Measurements from ENCODE around the gene SLIT3.
A peak's percentile ranks its signal among the peaks of the same experiment; 100 is the strongest.

The SLIT3 gene

DNA sequence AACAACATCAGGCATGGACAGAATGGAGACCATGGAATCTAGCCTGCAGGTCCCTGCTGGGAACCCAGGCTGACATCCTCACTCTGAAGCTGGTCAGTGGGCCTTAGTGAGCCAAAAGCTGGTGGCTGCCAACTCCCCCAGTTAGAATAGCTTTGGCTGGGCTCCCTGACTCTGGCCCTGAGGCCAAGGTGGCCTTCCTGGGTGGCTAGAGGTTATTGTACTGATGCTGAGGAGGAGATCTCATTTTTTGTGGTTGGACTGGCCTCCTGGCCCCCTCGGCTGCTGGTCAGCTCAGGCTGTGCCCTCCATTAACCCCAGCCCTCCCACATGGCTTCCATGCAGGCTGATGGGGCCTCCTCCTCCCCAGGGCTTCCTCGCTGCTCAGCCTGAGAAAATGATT lies 620.5 kb downstream of the SLIT3 start:
- no peak for DNase-seq

DNA sequence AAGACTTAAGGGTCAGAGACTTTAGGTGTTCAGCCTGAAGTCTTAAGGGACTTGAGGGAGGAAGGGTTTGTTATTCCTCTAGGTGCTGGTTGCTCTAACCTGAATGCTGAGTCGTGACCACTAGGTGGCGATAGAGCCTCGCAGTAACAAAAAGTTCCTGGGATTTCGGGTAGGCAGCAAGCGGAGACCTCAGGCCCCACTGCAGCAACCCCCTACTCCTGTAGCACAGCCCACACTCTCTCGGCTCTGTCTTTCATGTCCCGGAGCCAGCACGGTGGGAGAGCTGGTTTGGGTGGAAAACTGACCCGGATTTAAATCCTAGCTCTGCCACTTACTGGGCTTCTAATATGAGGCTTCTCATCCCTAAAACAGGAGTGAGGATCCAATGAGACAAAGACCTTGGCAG lies 621.4 kb downstream of the SLIT3 start:
- peak; percentile 53 for DNase-seq

DNA sequence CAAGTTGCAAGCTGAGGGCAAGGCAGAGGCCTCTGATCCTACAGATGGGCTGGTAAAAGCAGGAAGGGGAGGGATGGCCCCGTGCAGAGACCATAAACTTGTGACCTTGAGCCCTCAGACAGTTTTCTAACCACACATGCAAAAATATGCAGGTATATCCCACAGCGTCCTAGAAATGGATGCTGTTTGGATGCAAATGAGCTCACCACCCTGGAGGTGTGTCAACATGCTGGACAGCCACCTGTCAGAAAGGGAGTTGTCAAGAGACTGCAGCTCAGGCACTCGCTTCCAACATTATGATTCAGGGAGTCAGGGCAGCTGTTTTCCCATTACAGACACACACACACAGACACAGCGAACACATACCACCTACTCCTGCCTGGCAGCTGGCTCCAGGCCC lies 624.4 kb downstream of the SLIT3 start:
- DNase-seq, result no peak

DNA sequence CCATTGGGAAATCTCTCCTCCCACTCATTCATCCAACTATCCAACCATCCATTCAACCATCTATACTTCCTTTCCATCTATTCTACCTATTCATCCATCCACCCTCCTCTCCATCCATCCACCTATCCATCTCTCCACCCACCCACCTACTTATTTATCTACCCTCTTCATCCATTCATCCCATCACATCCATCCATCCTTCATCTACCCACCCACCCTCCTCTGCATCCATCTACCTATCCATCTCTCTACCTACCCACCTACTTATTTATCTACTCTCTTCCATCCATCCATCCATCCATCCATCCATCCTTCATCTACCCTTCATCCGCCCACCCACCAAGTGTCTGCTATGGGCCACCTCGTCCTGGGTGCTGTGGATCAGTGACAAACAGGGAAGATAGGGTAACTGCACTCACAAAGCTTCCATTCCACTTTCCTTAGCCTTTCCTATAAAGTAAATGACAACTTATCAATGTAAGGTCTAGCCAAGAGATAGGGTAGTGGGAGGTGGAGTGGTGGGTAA lies 625.0 kb downstream of the SLIT3 start:
- no peak for DNase-seq

DNA sequence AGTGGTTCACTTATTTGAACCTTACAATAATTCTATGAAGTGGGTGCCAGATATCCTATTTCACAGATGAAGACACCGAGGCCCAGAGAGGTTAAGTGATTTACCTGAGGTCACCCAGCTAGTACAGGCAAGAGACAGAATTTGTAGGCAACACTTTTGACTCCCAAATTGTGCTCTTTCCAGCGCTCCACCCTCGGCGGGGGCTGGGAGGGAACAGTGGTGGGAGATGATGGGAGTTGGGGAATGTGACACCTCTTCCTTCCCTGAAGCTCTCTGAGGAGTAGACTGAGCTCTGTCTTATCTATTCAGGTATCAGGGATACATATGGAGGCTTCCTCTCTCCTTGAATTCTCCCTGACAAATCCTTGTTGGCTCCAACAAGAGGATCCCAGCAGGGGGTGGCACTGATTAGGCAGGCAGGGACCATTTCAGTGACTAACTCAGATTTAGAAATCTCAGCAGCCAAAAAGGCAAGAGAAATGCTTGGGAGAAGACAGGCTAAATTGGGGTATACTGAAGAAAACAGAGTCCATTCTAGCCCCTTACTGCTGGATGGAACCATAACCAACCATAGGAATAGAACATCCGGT lies 626.0 kb downstream of the SLIT3 start:
- no peak for DNase-seq

DNA sequence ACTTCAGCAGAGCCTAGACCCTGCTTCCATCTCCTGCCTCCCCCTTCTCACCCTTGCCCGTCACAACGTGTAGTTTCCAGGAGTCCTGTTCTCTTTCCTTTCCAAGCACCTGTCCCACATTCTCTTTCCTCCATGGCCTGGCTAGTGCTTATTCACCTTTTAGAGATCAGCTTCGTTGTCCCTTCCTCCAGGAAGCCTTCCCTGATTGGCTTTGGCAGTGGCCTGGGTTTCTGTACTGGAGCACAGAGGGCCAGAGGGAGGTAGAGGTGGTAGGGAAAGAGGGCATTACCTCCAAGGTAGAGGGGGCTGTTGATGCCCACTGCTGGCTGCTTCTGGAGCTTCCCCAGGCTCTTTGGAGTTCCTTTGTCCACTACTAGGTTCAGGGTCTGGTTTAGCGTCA lies 628.1 kb downstream of the SLIT3 start:
- no peak for DNase-seq

DNA sequence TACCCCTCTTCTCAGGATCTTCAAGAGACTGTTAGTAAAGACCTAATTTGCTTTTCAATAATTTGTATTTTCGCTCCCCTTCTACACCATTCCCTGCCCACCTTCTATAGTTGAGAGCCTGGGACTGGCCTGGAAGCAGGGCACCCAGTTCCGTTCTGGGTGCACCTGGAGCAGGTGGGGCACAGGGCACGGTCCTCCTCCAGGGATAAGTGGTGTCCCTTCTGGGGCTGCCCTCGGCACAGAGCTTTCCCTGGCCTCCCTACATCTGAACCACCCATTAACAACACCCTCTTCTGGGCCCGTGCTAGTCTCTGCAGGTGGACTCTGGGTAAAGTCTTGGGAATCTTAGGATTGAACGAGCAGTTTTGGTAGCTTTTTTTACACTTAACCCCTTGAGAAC lies 628.9 kb downstream of the SLIT3 start:
- no peak for DNase-seq

DNA sequence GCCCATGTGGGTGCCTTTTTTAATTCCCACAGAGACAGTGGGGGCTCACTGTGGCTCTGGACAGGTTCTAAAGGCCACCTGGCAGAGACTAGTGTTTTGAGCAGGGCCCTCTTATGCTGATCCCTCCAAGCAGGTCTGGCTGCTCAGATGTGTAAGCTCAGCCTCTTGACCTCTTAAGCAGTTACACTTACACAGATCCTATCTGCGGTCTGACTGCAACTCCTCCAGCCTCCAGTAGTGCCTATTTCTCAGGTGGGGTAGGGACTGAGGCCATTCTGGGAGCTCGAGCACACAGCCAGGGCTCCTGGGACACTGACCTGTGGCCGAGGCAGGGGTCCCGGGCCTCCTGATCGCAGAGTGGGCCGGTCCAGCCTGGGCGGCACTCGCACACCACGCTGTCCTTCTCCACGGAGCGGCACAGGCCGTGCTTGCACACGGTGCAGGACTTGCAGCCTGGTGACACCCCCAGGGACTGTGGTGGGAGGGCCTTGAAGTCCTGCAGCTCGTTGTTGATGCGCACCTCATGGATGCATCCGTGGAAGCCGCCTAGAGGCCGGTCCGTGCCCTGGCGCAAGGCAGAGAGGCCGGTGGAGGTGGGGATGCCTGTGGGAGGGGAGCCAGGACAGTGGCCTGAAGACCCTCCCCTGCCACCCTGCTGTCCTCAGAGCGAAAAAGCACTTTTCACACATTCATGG lies 629.9 kb downstream of the SLIT3 start:
- no peak for DNase-seq

DNA sequence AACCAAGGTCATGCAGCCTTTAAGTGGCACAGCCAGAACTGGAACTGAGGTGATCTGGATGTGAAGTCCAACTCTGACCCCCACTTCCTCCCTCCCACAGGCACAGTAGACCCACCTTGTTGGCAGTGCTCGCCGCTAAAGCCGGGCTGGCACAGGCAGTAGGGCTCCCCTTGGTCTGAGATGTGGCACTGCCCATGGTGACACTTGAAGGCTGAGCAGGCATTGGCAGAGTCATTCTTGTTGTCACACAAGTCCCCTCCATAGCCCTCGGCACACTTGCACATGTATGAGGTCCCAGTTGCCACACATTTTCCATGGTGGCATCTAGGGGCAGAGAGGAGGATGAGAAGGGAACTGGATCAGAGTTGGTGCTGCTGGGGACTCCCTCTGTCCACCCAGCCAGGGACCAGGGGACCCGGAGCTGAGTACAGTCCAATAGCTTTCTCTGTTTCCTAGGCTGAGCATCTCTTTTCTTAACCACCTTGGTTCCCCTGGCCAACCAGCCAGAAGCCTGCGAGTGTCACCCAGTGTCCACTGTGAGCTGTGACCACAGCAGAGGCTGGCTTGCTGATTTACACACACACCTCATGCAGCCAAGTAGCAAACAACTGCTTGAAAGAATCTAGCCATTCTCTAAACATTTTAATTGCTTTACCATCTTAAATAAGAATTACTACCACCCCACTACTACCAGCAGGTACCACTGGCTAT lies 631.1 kb downstream of the SLIT3 start:
- DNase-seq, result no peak

DNA sequence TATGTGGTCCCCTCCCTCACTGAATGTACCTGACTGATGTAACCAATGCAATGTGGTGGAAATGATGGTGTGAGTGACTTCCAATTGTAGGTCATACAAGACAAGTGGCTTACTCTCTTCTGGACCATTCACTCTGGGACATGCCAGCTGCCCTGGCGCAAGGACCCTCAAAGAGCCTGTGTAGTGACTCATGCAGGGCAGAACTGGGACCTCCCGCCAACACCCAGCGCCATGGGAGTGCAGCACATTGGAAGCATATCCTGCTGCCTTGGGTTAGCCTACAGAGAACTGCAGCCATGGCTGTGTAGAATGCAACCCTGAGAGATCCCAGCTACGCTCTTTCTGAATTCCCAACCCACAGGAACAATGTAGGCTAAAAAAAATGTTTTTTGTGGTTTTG lies 631.8 kb downstream of the SLIT3 start:
- DNase-seq, result no peak

DNA sequence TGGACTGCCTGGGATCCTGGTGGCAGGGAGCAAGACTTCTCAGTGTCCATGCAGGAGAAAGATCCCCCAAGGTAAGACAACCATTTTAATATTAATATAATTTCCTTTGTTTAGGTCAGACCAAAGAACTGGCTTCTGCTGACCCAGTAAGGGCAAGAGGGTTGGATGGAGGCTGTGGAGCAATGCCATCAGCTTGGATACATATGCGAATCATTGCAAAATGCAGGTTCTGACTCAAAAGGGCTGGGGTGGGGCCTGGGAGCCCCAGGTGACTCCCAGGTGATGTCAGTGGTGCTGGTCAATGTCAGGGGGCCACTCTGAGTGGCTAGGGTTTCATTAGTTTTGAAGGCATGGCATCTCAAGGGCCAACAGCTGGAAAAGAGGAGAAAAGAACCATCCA lies 632.9 kb downstream of the SLIT3 start:
- DNase-seq, result no peak

DNA sequence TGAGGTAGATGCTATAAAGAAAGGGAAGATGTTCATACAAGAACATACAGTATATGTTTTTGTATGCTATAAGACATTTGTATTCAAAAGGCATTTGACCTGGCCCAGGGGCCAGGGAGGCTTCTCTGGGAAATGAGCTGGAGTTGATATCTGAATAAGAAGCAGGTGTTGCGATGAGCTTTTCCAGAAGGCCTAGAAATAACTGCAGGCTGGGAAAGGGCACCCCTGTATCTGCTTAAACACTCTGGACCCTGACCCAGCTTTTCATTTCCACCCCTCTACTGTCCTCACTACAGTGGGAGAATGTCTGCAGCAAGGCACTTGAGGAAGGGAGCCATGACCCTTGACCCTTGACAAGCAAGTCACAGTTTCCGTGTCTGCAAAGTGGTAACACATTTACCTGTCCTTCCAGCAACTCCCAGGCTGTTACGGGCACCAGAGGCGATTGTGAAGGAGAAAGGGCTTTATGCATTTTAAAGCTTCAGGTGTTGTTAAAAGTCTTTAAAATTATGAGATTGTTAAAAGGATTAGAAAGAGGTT lies 633.6 kb downstream of the SLIT3 start:
- DNase-seq, result no peak

DNA sequence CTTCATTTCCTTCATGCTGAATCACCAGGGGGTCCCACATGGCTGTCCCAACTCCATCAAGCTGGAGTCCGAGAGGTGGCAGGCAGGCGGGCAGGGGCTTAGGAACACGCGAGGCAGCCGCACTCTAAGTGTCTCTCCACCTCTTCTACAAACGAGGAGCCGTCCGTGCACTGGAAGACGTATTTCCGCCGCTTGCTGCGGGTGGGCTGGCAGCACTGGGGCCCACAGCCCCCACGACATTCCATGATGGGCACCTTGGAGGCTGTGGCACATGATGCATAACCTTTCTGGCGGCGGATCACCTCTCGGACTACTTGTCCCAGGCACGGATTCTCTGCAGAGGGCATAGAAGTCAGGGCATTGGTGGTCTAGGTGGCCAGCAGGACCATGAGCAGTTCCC lies 634.6 kb downstream of the SLIT3 start:
- DNase-seq, result no peak

DNA sequence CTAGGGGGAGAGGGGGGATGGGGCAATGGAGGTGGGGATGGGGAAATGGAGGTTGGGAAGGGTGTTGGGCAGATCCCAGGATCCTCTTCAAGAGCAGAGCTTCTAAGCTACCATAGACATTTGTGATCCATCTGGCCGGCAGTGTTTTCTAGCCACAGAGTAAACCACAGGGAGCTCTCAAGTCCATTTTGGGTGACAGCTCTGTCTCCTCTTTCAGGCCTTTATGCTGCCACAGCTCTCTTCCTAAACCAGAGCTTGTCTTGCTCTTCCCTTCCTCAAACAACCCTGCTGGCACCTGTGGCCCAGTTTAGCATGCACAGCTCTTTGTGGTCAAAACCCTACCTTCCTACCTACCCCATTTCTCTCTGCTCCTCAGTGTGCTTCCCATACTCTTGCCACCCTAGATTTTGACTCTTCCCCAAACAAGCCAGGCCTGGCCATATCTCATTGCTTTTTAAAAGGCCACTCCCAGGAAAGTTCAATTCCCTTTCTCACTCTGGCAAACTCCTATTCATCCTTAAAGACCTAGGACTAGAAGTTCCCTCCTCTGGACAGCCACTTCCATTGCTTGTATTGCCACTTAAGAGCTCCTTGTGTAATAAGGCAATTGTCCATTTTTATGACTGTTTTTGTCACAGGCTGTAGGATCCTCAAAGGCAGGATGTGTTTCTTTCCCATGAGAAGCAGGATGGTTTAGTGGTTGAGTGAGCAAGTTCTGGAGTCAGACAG lies 637.5 kb downstream of the SLIT3 start:
- DNase-seq, result no peak

DNA sequence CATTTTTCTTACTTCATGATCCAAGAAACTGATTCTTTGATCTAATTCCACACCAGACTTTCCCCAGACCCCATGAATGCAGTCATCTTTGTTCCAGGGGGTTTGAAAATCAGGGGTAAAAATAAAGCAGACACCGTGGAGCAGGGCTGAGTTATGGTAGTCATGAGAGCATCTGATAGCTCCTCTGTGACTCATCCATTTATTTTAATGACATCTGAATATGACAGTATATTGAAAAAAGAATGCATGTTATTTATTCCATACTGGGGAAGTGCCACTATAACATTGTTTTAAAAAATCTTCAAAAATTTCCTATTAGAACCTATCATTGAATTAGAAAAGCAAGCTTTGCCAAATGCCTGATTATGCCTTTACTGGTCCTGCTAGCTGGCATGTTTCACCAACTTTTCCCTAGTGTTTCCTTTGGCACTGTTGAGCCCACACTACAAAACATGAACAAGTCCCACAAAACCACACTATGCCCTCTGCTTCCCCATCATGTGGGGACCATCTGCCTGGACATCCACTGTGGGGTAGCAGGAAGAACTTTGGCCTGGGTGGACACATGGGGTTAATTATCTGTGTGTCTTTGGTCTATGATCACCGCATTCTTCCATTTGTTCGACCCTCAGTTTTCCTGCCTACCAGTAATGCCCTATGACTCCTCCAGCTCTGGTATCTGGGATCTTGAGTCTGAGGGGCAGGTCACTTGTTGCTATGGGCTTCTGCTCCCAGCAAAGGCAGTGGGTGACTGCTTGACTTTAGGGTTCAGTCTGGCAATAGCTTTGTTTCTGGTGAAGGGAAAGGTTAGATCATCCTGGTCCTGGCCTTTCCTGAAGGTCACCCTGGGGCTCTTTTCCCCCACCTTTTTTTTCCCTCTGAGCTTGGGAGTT lies 639.1 kb downstream of the SLIT3 start:
- DNase-seq, result no peak

DNA sequence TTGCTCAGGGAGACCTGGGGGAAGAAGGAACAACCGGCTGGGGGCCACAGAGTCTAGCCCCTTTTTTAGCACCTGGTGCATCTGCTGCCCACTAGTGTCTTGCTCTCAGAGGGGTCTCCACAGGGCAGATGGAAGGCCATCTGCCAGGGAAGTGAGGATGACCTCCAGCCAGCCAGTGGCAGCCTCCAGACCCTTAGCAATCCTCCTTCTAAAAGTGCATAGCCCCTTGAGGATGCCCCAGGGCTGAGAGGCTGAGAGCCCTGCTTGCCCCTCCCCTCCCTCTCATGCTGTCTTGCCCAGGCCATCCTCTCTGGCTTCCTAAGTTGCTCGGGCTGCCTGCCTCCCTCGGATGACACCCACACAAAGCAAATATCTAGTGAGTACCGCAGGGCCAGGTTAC lies 640.2 kb downstream of the SLIT3 start:
- DNase-seq, result no peak

DNA sequence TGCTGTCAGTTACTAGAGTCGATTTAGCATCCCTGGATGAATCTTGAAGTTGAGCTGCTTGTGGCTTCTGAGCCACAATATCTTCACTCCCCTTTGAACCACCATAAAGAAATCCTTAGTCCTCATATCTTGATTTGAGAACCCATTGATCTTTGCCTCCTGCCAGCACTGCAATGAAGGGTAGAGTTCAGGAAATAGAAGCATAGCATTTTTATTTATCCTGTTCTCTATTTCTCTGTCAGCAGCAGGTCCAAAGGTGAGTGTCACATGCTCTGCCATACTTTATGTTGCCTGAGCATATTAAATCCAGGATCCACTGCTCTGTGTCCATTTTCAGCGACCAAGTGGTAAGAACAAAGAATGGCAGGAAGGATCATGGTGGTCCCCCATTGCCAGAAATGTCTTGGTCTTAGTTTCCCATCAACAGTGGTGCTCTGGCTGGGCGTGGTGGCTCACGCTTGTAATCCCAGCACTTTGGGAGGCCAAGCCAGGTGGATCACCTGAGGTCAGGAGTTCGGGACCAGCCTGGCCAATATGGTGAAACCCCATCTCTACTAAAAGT lies 641.6 kb downstream of the SLIT3 start:
- DNase-seq, result no peak

DNA sequence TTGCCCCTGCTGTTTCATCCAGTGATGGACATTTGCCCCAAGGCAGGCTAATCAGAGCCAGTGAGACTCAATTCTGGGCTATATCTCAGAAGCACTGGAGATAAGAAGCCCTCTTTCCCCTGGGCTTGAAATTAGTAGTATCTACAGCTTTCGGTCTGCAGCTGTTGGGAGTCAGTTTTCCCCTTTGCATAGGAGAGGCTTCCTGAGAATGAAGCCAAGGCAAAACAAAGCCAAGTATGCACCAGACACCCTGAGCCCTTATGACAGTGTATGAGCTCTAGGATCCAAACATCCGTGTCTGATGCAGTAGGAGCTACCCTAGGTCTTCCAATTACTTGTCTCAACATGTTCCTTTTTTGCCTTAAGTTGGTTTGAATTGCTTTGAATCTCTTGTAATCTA lies 642.5 kb downstream of the SLIT3 start:
- DNase-seq, result no peak

DNA sequence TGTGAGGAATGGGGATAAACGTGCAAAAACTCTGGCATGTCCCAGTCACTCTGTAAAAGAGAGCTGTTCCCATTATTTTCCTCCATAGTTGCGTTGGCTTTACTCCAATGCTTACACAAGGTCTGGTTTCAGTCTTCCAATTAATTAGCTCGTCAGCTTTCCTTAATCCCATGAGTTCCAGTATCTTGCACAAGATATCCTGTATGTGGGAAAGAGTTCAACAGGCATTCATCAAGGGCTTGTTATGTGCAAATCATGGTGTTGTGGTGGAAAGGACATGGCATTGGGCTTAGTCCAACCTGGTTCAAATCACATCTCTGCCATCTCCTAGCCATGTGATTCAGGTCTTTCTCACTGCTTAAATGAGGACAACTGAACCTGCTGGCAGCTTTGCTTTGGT lies 644.3 kb downstream of the SLIT3 start:
- DNase-seq, result no peak

DNA sequence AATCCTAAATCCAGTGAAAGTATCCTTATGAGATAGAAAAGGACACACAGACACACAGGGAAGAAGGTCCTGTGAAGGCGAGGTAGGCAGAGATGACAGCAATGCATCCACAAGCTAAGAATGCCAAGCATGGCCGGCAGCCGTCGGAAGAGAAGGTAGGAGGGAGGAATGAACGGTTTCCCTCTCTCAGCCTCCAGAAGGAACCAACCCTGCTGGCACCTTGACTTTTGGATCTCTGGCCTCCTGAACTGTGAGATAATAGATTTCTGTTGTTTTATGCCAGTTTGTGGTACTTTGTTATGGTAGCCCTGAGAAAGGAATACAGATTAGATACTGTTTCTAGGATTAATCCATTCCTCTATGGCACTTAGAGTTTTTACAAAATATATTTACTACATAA lies 645.6 kb downstream of the SLIT3 start:
- DNase-seq, result no peak

DNA sequence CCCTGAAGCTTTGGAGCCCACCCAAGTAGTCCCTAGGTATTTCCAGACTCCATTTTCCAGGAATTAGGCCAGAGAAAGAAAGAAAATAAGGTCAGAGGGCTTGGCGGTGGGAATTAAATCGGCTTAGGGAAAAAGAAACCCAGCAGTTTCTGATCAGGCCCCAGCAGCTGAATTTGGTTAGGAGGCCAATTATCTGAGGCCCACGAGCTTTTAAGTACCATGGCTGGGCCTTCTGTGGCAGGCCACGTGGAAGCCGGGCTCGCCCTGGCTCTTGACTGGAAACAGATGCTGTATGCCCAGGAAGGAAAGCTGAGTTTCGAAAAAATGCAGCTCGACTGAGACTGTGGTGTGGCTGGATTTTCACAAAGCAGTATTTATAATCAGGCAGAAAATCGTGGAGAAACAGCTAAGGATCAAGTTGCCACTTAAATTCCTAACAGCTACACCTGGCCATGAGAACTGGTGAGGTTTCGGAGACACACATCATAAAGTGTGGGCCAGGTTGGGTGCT lies 646.7 kb downstream of the SLIT3 start:
- DNase-seq, result no peak

DNA sequence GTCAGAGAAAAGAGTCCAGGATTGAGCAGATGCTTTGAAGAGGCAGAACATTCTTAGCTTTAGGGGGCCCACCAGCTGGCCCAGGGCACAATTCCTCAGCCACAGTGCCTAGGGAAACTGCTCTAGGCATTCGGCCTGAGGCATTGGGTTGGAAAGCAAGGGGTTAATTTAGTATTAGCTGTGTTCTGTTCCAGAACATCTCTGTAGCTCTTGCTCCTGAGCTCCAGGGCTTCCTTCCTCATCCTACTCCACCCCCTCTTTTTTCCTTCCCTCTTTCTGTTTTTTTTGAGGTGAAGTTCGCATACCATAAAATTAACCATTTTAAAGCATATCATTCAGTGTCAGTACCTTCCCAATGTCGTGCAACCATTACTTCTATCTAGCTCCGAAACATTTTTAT lies 647.3 kb downstream of the SLIT3 start:
- DNase-seq, result no peak

Measured in CD4-positive, alpha-beta T cell treated with Interleukin-12 subunit alpha and Interleukin-12 subunit beta, for 1 hour (primary cell).